ENCODE data around the gene UBAC1.

The UBAC1 gene

GRCh38 chr9:135978642-135979546, 17.7 kb upstream of the UBAC1 start:
- H3K27ac ChIP-seq (ENCODE audit: low read depth, low read length): no peak overlapping the region

GRCh38 chr9:135976944-135977343, 15.8 kb upstream of the UBAC1 start:
- Histone ChIP-seq H3K27ac (ENCODE audit: low read depth, low read length) (no peak overlapping the region), H3K9ac (ENCODE audit: low read depth in 1 of 2, low read length in 2 of 2) (no peak overlapping the region), H3K36me3 (ENCODE audit: control insufficient read depth in 1 of 2, insufficient read depth in 2 of 2, low read length in 2 of 2) (no peaks in the 10 kb centered on the region)

More at GRCh38 chr9:135978642-135979546, 17.7 kb upstream of the UBAC1 start:
- Histone ChIP-seq H3K36me3 (ENCODE audit: control insufficient read depth in 1 of 2, insufficient read depth in 2 of 2, low read length in 2 of 2) (no peaks in the 10 kb centered on the region), H3K4me1 (ENCODE audit: control insufficient read depth in 1 of 2, insufficient read depth in 2 of 2, low read length in 2 of 2) (no peaks in the 10 kb centered on the region), H3K9me3 (ENCODE audit: control insufficient read depth in 1 of 2, low read length in 2 of 2) (no peaks in the 10 kb centered on the region), H3K4me3 (ENCODE audit: low read depth in 1 of 2, low read length in 2 of 2) (no peak overlapping the region), H3K9ac (ENCODE audit: low read depth in 1 of 2, low read length in 2 of 2) (no peak overlapping the region), H3K27me3 (ENCODE audit: control insufficient read depth in 1 of 2, insufficient read depth in 2 of 2, low read length in 2 of 2) (peaks cover 4 to 5% of the 10 kb centered on the region in 2 donors)

GRCh38 chr9:135976531-135976930, 15.4 kb upstream of the UBAC1 start:
- Histone ChIP-seq H3K27ac (ENCODE audit: low read depth, low read length) (no peak overlapping the region), H3K27me3 (ENCODE audit: control insufficient read depth in 1 of 2, insufficient read depth in 2 of 2, low read length in 2 of 2) (peaks cover 0 to 5% of the 10 kb centered on the region in 2 donors), H3K9ac (ENCODE audit: low read depth in 1 of 2, low read length in 2 of 2) (no peak overlapping the region)

More at GRCh38 chr9:135976944-135977343, 15.8 kb upstream of the UBAC1 start:
- peaks cover 0 to 5% of the 10 kb centered on the region in 2 donors for H3K27me3 ChIP-seq (ENCODE audit: control insufficient read depth in 1 of 2, insufficient read depth in 2 of 2, low read length in 2 of 2)
- H3K9me3 ChIP-seq (ENCODE audit: control insufficient read depth in 1 of 2, low read length in 2 of 2): no peaks in the 10 kb centered on the region
- H3K4me1 ChIP-seq (ENCODE audit: control insufficient read depth in 1 of 2, insufficient read depth in 2 of 2, low read length in 2 of 2): peaks cover 0 to 4% of the 10 kb centered on the region in 2 donors
- no peak overlapping the region for H3K4me3 ChIP-seq (ENCODE audit: low read depth in 1 of 2, low read length in 2 of 2)

GRCh38 chr9:135975834-135976233, 14.7 kb upstream of the UBAC1 start:
- Histone ChIP-seq H3K36me3 (ENCODE audit: control insufficient read depth in 1 of 2, insufficient read depth in 2 of 2, low read length in 2 of 2) (no peaks in the 10 kb centered on the region), H3K27me3 (ENCODE audit: control insufficient read depth in 1 of 2, insufficient read depth in 2 of 2, low read length in 2 of 2) (peaks cover 0 to 5% of the 10 kb centered on the region in 2 donors), H3K27ac (ENCODE audit: low read depth, low read length) (no peak overlapping the region), H3K9ac (ENCODE audit: low read depth in 1 of 2, low read length in 2 of 2) (no peak overlapping the region), H3K4me1 (ENCODE audit: control insufficient read depth in 1 of 2, insufficient read depth in 2 of 2, low read length in 2 of 2) (peaks cover 0 to 4% of the 10 kb centered on the region in 2 donors), H3K9me3 (ENCODE audit: control insufficient read depth in 1 of 2, low read length in 2 of 2) (no peaks in the 10 kb centered on the region), H3K4me3 (ENCODE audit: low read depth in 1 of 2, low read length in 2 of 2) (no peak overlapping the region)

More at GRCh38 chr9:135976531-135976930, 15.4 kb upstream of the UBAC1 start:
- no peak overlapping the region for H3K4me3 ChIP-seq (ENCODE audit: low read depth in 1 of 2, low read length in 2 of 2)
- H3K4me1 ChIP-seq (ENCODE audit: control insufficient read depth in 1 of 2, insufficient read depth in 2 of 2, low read length in 2 of 2): peaks cover 0 to 4% of the 10 kb centered on the region in 2 donors
- no peaks in the 10 kb centered on the region for H3K36me3 ChIP-seq (ENCODE audit: control insufficient read depth in 1 of 2, insufficient read depth in 2 of 2, low read length in 2 of 2)
- no peaks in the 10 kb centered on the region for H3K9me3 ChIP-seq (ENCODE audit: control insufficient read depth in 1 of 2, low read length in 2 of 2)

- H3K9me3 ChIP-seq (ENCODE audit: control insufficient read depth in 1 of 2, low read length in 2 of 2): no peaks in the 10 kb centered on the region
- no peaks in the 10 kb centered on the region for H3K36me3 ChIP-seq (ENCODE audit: control insufficient read depth in 1 of 2, insufficient read depth in 2 of 2, low read length in 2 of 2)
- H3K9ac ChIP-seq (ENCODE audit: low read depth in 1 of 2, low read length in 2 of 2): no peak overlapping the region
- no peak overlapping the region for H3K27ac ChIP-seq (ENCODE audit: low read depth, low read length)
- no peak overlapping the region for H3K4me3 ChIP-seq (ENCODE audit: low read depth in 1 of 2, low read length in 2 of 2)
- H3K27me3 ChIP-seq (ENCODE audit: control insufficient read depth in 1 of 2, insufficient read depth in 2 of 2, low read length in 2 of 2): peaks cover 0 to 5% of the 10 kb centered on the region in 2 donors
- H3K4me1 ChIP-seq (ENCODE audit: control insufficient read depth in 1 of 2, insufficient read depth in 2 of 2, low read length in 2 of 2): peaks cover 0 to 4% of the 10 kb centered on the region in 2 donors
Observed at GRCh38 chr9:135974220-135974573, 13.0 kb upstream of the UBAC1 start.

- H3K9me3 ChIP-seq (ENCODE audit: control insufficient read depth in 1 of 2, low read length in 2 of 2): no peaks in the 10 kb centered on the region
- H3K4me3 ChIP-seq (ENCODE audit: low read depth in 1 of 2, low read length in 2 of 2): no peak overlapping the region
- no peak overlapping the region for H3K9ac ChIP-seq (ENCODE audit: low read depth in 1 of 2, low read length in 2 of 2)
- peaks cover 0 to 4% of the 10 kb centered on the region in 2 donors for H3K4me1 ChIP-seq (ENCODE audit: control insufficient read depth in 1 of 2, insufficient read depth in 2 of 2, low read length in 2 of 2)
- no peak overlapping the region for H3K27ac ChIP-seq (ENCODE audit: low read depth, low read length)
- no peaks in the 10 kb centered on the region for H3K36me3 ChIP-seq (ENCODE audit: control insufficient read depth in 1 of 2, insufficient read depth in 2 of 2, low read length in 2 of 2)
- no peaks in the 10 kb centered on the region for H3K27me3 ChIP-seq (ENCODE audit: control insufficient read depth in 1 of 2, insufficient read depth in 2 of 2, low read length in 2 of 2)
Observed at GRCh38 chr9:135973277-135974219, 12.4 kb upstream of the UBAC1 start.

- Histone ChIP-seq H3K27ac (ENCODE audit: low read depth, low read length) (no peak overlapping the region), H3K9me3 (ENCODE audit: control insufficient read depth in 1 of 2, low read length in 2 of 2) (no peaks in the 10 kb centered on the region), H3K36me3 (ENCODE audit: control insufficient read depth in 1 of 2, insufficient read depth in 2 of 2, low read length in 2 of 2) (no peaks in the 10 kb centered on the region), H3K9ac (ENCODE audit: low read depth in 1 of 2, low read length in 2 of 2) (no peak overlapping the region), H3K4me1 (ENCODE audit: control insufficient read depth in 1 of 2, insufficient read depth in 2 of 2, low read length in 2 of 2) (peaks cover 0 to 12% of the 10 kb centered on the region in 2 donors), H3K4me3 (ENCODE audit: low read depth in 1 of 2, low read length in 2 of 2) (no peak overlapping the region), H3K27me3 (ENCODE audit: control insufficient read depth in 1 of 2, insufficient read depth in 2 of 2, low read length in 2 of 2) (peaks cover 0 to 3% of the 10 kb centered on the region in 2 donors)
Observed at GRCh38 chr9:135971892-135972291, 10.7 kb upstream of the UBAC1 start.

GRCh38 chr9:135971111-135971766, 10.1 kb upstream of the UBAC1 start:
- Histone ChIP-seq H3K9ac (ENCODE audit: low read depth in 1 of 2, low read length in 2 of 2) (no peak overlapping the region), H3K9me3 (ENCODE audit: control insufficient read depth in 1 of 2, low read length in 2 of 2) (no peaks in the 10 kb centered on the region), H3K4me1 (ENCODE audit: control insufficient read depth in 1 of 2, insufficient read depth in 2 of 2, low read length in 2 of 2) (peaks cover 0 to 12% of the 10 kb centered on the region in 2 donors), H3K4me3 (ENCODE audit: low read depth in 1 of 2, low read length in 2 of 2) (no peak overlapping the region), H3K27me3 (ENCODE audit: control insufficient read depth in 1 of 2, insufficient read depth in 2 of 2, low read length in 2 of 2) (peaks cover 0 to 3% of the 10 kb centered on the region in 2 donors), H3K36me3 (ENCODE audit: control insufficient read depth in 1 of 2, insufficient read depth in 2 of 2, low read length in 2 of 2) (no peaks in the 10 kb centered on the region), H3K27ac (ENCODE audit: low read depth, low read length) (no peak overlapping the region)

GRCh38 chr9:135970128-135970815, 9.1 kb upstream of the UBAC1 start:
- Histone ChIP-seq H3K4me1 (ENCODE audit: control insufficient read depth in 1 of 2, insufficient read depth in 2 of 2, low read length in 2 of 2) (peaks cover 0 to 12% of the 10 kb centered on the region in 2 donors), H3K9me3 (ENCODE audit: control insufficient read depth in 1 of 2, low read length in 2 of 2) (no peaks in the 10 kb centered on the region), H3K36me3 (ENCODE audit: control insufficient read depth in 1 of 2, insufficient read depth in 2 of 2, low read length in 2 of 2) (no peaks in the 10 kb centered on the region), H3K27me3 (ENCODE audit: control insufficient read depth in 1 of 2, insufficient read depth in 2 of 2, low read length in 2 of 2) (peaks cover 0 to 3% of the 10 kb centered on the region in 2 donors), H3K27ac (ENCODE audit: low read depth, low read length) (no peak overlapping the region), H3K9ac (ENCODE audit: low read depth in 1 of 2, low read length in 2 of 2) (no peak overlapping the region), H3K4me3 (ENCODE audit: low read depth in 1 of 2, low read length in 2 of 2) (no peak overlapping the region)

Data from duodenal mucosa (tissue), 2 donors.